Measurements from ENCODE around the gene BMPR1B. TPM values are rescaled to one million over a fixed set of nuclear protein-coding genes. Genes with fewer than 3 reads are reported as not detected.

BMPR1B gene
- total RNA-seq, 2 experiments from 2014 or later = not detected

DNA sequence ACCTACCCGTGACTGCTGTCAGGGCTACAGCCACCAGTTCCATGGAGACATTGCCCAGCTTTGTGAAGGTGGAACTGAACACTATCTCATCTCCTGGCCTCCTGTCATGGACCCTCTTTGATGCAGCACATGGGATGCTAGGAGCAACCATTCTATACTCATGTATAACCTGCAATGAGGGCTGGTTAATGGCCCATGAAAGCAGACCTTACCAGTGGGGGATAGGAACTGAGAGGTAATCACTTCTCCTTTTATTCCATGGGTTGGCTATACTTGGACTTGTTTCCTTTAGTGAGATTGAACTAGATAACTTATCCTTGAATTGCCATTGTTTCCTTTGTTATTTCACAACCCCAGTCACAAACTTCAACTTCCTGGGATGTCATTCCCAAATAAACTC is 310.6 kb downstream of the BMPR1B start:
- H3K9me3 Mint-ChIP-seq = no peaks in the 10 kb centered on the region
- ChIA-PET CTCF (no interaction called here), POLR2A (no interaction called here)
- TF ChIP-seq, protein P1, sequence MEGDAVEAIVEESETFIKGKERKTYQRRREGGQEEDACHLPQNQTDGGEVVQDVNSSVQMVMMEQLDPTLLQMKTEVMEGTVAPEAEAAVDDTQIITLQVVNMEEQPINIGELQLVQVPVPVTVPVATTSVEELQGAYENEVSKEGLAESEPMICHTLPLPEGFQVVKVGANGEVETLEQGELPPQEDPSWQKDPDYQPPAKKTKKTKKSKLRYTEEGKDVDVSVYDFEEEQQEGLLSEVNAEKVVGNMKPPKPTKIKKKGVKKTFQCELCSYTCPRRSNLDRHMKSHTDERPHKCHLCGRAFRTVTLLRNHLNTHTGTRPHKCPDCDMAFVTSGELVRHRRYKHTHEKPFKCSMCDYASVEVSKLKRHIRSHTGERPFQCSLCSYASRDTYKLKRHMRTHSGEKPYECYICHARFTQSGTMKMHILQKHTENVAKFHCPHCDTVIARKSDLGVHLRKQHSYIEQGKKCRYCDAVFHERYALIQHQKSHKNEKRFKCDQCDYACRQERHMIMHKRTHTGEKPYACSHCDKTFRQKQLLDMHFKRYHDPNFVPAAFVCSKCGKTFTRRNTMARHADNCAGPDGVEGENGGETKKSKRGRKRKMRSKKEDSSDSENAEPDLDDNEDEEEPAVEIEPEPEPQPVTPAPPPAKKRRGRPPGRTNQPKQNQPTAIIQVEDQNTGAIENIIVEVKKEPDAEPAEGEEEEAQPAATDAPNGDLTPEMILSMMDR (IDR thresholded peaks at IDR 0.05) = no peak
- H3K27ac Mint-ChIP-seq = no peak overlapping the region
- no peak overlapping the region for H3K4me3 Mint-ChIP-seq
- intact Hi-C loops (cut with DNase I, micrococcal nuclease) = no loop called here
- Histone ChIP-seq H3K27me3 (ENCODE audit: control insufficient read depth in 1 of 2, insufficient read depth in 2 of 2, low read length in 2 of 2) (no peaks in the 10 kb centered on the region), H3K4me3 (ENCODE audit: low read length) (no peak overlapping the region), H3K4me1 (ENCODE audit: insufficient read depth, low read length) (no peaks in the 10 kb centered on the region), H3K36me3 (ENCODE audit: insufficient read depth, low read length) (no peaks in the 10 kb centered on the region), H3K27ac (ENCODE audit: low read depth in 1 of 2, low read length in 2 of 2) (no peak overlapping the region), H3K9me3 (ENCODE audit: control insufficient read depth in 1 of 2, insufficient read depth in 1 of 2, low read length in 2 of 2) (no peaks in the 10 kb centered on the region)
- no peak for ATAC-seq (ENCODE audit: poor library complexity)
- no peak for DNase-seq
- H3K27me3 Mint-ChIP-seq = no peaks in the 10 kb centered on the region
- no peaks in the 10 kb centered on the region for H3K4me1 Mint-ChIP-seq (ENCODE audit: low read depth)
- no peaks in the 10 kb centered on the region for H3K36me3 Mint-ChIP-seq (ENCODE audit: low read depth)

DNA sequence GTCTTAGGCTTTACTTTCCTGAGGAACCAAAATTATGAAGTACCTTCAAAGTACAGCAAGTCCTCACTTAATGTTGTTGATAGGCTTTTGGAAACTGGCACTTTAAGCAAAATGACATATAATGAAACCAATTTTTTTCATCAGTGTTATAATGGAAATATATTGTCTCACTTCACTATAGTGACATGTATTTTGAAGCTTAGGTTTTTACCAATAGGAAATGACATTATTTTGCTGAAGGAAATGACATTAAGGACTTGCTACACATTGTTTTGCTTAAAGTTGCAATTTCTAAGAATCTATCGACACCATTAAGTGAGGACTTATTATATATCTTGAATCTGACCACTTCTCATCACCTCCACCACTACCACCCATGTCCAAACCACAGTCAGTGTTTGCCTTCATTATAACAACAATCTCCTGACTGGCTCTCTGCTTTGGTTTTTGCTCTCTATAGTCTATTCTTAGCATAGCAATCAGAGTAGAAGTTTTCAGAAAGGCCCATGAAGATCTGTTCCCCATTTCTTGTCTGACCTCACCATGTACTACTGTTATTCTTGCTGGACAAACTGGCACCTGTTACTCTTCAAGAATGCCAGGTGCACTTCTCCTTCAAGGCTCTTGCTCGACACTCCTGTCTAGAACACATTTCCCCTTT is 311.2 kb downstream of the BMPR1B start:
- Histone ChIP-seq H3K4me1 (ENCODE audit: insufficient read depth, low read length) (no peaks in the 10 kb centered on the region), H3K27me3 (ENCODE audit: control insufficient read depth in 1 of 2, insufficient read depth in 2 of 2, low read length in 2 of 2) (no peaks in the 10 kb centered on the region), H3K27ac (ENCODE audit: low read depth in 1 of 2, low read length in 2 of 2) (no peak overlapping the region), H3K4me3 (ENCODE audit: low read length) (no peak overlapping the region), H3K9me3 (ENCODE audit: control insufficient read depth in 1 of 2, insufficient read depth in 1 of 2, low read length in 2 of 2) (no peaks in the 10 kb centered on the region), H3K36me3 (ENCODE audit: insufficient read depth, low read length) (no peaks in the 10 kb centered on the region)
- no peaks in the 10 kb centered on the region for H3K9me3 Mint-ChIP-seq
- no peak for DNase-seq
- H3K36me3 Mint-ChIP-seq (ENCODE audit: low read depth) = no peaks in the 10 kb centered on the region
- ATAC-seq (ENCODE audit: poor library complexity) = no peak
- POLR2A ChIA-PET = no interaction called here
- no peaks in the 10 kb centered on the region for H3K27me3 Mint-ChIP-seq
- TF ChIP-seq, protein P1 (IDR thresholded peaks at IDR 0.05) = no peak
- no peak overlapping the region for H3K27ac Mint-ChIP-seq
- no peaks in the 10 kb centered on the region for H3K4me1 Mint-ChIP-seq (ENCODE audit: low read depth)
- CTCF ChIA-PET = no interaction called here
- intact Hi-C loops (cut with DNase I, micrococcal nuclease) = no loop called here
- no peak overlapping the region for H3K4me3 Mint-ChIP-seq

DNA sequence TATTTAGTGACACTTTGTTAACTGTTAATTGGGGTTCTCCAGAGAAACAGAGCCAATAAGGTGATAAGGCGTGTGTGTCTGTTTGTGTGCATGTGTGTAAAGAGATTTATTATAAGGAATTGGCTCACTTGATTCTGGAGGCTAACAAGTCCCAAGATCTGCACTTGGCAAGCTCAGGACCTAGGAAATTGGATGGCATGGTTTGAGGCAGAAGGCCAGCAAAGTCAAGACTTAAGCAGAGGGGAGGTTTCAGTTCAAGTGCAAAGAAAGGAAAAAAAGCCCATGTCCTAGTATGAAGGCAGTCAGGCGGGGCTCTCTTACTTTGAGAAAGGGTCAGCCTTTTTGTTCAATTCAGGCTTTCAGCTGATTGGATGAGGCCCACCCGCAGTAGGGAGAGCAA is 314.1 kb downstream of the BMPR1B start:
- no peaks in the 10 kb centered on the region for H3K36me3 ChIP-seq (ENCODE audit: insufficient read depth, low read length)
- Mint-ChIP-seq H3K4me3 (no peak overlapping the region), H3K4me1 (ENCODE audit: low read depth) (no peaks in the 10 kb centered on the region), H3K36me3 (ENCODE audit: low read depth) (no peaks in the 10 kb centered on the region), H3K9me3 (no peaks in the 10 kb centered on the region), H3K27me3 (no peaks in the 10 kb centered on the region), H3K27ac (no peak overlapping the region)
- no peaks in the 10 kb centered on the region for H3K9me3 ChIP-seq (ENCODE audit: control insufficient read depth in 1 of 2, insufficient read depth in 1 of 2, low read length in 2 of 2)
- no peaks in the 10 kb centered on the region for H3K27me3 ChIP-seq (ENCODE audit: control insufficient read depth in 1 of 2, insufficient read depth in 2 of 2, low read length in 2 of 2)
- no peak overlapping the region for H3K27ac ChIP-seq (ENCODE audit: low read depth in 1 of 2, low read length in 2 of 2)
- ChIA-PET CTCF (no interaction called here), POLR2A (no interaction called here)
- no peak for DNase-seq
- TF ChIP-seq, protein P1 (IDR thresholded peaks at IDR 0.05) = no peak
- intact Hi-C loops (cut with DNase I, micrococcal nuclease) = no loop called here
- no peak for ATAC-seq (ENCODE audit: poor library complexity)
- no peak overlapping the region for H3K4me3 ChIP-seq (ENCODE audit: low read length)
- H3K4me1 ChIP-seq (ENCODE audit: insufficient read depth, low read length) = no peaks in the 10 kb centered on the region
